Measurements from ENCODE around the gene LIM2.

LIM2 gene

DNA sequence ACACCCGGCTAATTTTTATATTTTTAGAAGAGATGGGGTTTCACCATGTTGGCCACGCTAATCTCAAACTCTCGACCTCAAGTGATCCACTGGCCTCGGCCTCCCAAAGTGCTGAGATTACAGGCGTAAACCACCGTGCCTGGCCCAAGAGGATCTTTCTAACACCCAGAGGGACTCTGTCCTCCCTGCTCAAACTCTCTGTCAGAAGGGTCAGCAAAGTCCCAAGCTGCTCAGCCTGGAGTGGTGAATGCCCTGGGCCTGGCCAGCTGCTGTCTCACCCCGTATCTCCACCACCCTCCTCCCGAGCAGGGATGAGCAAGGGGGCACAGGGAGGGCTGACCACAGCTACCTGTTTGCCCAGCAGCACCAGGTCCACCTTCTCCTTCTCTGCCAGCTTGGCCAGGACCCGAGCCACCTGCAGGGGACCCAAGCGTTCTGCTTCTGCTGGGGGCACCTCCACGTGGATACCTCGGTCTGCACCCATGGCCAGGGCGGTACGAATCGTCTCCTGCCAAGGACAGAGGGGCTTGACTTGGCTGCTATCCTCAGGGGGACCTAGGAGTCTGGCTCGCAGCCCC lies 34.9 kb downstream of the LIM2 start:
- no peak overlapping the region for H4K12ac ChIP-seq (ENCODE audit: low read depth, low read length)
- no peak for DNase-seq
- no CpG with 5 or more reads among the region's 16 CpGs for WGBS (ENCODE audit: extremely low coverage, insufficient coverage, insufficient read length)

DNA sequence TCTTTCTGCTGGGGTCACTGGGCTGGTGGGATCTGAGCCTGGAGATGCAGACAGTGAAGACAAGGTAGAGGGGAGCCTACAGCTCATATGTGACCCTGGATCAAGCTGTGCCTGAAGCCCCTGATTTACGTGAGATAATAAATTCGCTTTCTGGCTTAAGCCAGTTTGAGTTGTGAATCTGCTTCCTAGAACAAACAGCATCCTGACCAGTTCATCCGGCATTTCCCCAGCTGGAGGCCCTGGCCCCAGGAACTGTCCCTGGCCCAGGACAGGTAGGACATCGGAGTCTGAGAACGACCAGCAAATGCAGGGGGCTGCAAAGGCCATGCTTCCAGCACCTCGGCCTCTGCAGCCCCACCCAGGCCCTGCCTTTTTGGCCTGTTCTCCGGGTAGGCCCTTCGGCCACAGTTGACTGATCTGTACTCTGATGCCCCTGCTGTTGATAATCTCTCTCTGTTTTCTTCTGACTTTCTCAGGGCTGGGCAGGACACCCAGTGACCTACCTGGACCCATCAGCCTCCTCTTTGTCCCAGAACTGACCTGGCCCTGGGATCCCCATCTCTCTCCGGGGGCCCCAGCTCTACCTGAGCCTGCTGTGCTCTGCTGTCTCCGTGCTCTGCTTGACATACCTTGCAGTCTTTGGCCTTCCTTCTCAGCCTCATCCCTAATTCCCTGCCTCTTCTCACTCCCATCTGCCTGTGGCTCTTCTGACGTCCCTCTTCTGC lies 36.3 kb downstream of the LIM2 start:
- no peaks in the 10 kb centered on the region for H3K27me3 ChIP-seq (ENCODE audit: insufficient read depth, low read length)
- peaks cover 2% of the 10 kb centered on the region for H3K9me3 ChIP-seq (ENCODE audit: insufficient read depth, low read depth, low read length)
- no peak overlapping the region for H4K12ac ChIP-seq (ENCODE audit: low read depth, low read length)
- no peak overlapping the region for H3K18ac ChIP-seq (ENCODE audit: low read length)
- H3K4me3 ChIP-seq (ENCODE audit: low read depth, low read length), result no peak overlapping the region
- WGBS (ENCODE audit: extremely low coverage, insufficient coverage, insufficient read length), result no CpG with 5 or more reads among the region's 11 CpGs
- H3K79me2 ChIP-seq (ENCODE audit: control insufficient read depth, insufficient read depth, low read length, poor library complexity), result no peaks in the 10 kb centered on the region
- H3K36me3 ChIP-seq (ENCODE audit: control insufficient read depth in 1 of 2, insufficient read depth in 2 of 2, low read length in 2 of 2), result peaks cover 13 to 18% of the 10 kb centered on the region in 2 experiments
- H3K9ac ChIP-seq (ENCODE audit: low read length), result no peak overlapping the region
- H4K8ac ChIP-seq (ENCODE audit: low read depth, low read length), result no peak overlapping the region
- no peak overlapping the region for H2BK120ac ChIP-seq (ENCODE audit: insufficient read depth, low read length, poor library complexity)
- H4K91ac ChIP-seq (ENCODE audit: low read depth, low read length), result no peak overlapping the region
- H3K4me1 ChIP-seq (ENCODE audit: control insufficient read depth in 1 of 2, insufficient read depth in 2 of 2, low read length in 2 of 2), result peaks cover 5% of the 10 kb centered on the region in 2 experiments
- DNase-seq, result no peak
- H3K27ac ChIP-seq (ENCODE audit: low read depth, low read length), result no peak overlapping the region
- H3K4me2 ChIP-seq (ENCODE audit: low read length), result no peak overlapping the region
- no peak overlapping the region for H3K4ac ChIP-seq (ENCODE audit: low read depth, low read length)
- no peak overlapping the region for H2BK12ac ChIP-seq (ENCODE audit: low read length)
- no peak overlapping the region for H2AK5ac ChIP-seq (ENCODE audit: low read length)
- no peak overlapping the region for H3K14ac ChIP-seq (ENCODE audit: low read length)
- no peak overlapping the region for H2BK5ac ChIP-seq (ENCODE audit: low read depth, low read length, poor library complexity)
- no peak overlapping the region for H3K23ac ChIP-seq (ENCODE audit: low read length)
- H2AFZ ChIP-seq (ENCODE audit: insufficient read depth, low read length, poor library complexity), result no peak overlapping the region
- H3K79me1 ChIP-seq (ENCODE audit: low read length), result peaks cover 2% of the 10 kb centered on the region

More for the DNA sequence above, 34.9 kb downstream of the LIM2 start:
- Histone ChIP-seq H3K27ac (ENCODE audit: low read depth, low read length) (no peak overlapping the region), H3K9ac (ENCODE audit: low read length) (no peak overlapping the region), H3K18ac (ENCODE audit: low read length) (no peak overlapping the region), H3K4me3 (ENCODE audit: low read depth, low read length) (no peak overlapping the region), H3K4me2 (ENCODE audit: low read length) (no peak overlapping the region), H3K4me1 (ENCODE audit: control insufficient read depth in 1 of 2, insufficient read depth in 2 of 2, low read length in 2 of 2) (peaks cover 5% of the 10 kb centered on the region in 2 experiments), H3K27me3 (ENCODE audit: insufficient read depth, low read length) (no peaks in the 10 kb centered on the region), H2AFZ (ENCODE audit: insufficient read depth, low read length, poor library complexity) (no peak overlapping the region), H2AK5ac (ENCODE audit: low read length) (no peak overlapping the region), H2BK120ac (ENCODE audit: insufficient read depth, low read length, poor library complexity) (no peak overlapping the region), H3K9me3 (ENCODE audit: insufficient read depth, low read depth, low read length) (peaks cover 2% of the 10 kb centered on the region), H3K14ac (ENCODE audit: low read length) (no peak overlapping the region), H4K8ac (ENCODE audit: low read depth, low read length) (no peak overlapping the region), H3K36me3 (ENCODE audit: control insufficient read depth in 1 of 2, insufficient read depth in 2 of 2, low read length in 2 of 2) (peaks cover 8 to 12% of the 10 kb centered on the region in 2 experiments), H3K4ac (ENCODE audit: low read depth, low read length) (no peak overlapping the region), H3K23ac (ENCODE audit: low read length) (no peak overlapping the region), H2BK5ac (ENCODE audit: low read depth, low read length, poor library complexity) (no peak overlapping the region), H3K79me1 (ENCODE audit: low read length) (peaks cover 2% of the 10 kb centered on the region), H4K91ac (ENCODE audit: low read depth, low read length) (no peak overlapping the region), H3K79me2 (ENCODE audit: control insufficient read depth, insufficient read depth, low read length, poor library complexity) (no peaks in the 10 kb centered on the region), H2BK12ac (ENCODE audit: low read length) (no peak overlapping the region)

DNA sequence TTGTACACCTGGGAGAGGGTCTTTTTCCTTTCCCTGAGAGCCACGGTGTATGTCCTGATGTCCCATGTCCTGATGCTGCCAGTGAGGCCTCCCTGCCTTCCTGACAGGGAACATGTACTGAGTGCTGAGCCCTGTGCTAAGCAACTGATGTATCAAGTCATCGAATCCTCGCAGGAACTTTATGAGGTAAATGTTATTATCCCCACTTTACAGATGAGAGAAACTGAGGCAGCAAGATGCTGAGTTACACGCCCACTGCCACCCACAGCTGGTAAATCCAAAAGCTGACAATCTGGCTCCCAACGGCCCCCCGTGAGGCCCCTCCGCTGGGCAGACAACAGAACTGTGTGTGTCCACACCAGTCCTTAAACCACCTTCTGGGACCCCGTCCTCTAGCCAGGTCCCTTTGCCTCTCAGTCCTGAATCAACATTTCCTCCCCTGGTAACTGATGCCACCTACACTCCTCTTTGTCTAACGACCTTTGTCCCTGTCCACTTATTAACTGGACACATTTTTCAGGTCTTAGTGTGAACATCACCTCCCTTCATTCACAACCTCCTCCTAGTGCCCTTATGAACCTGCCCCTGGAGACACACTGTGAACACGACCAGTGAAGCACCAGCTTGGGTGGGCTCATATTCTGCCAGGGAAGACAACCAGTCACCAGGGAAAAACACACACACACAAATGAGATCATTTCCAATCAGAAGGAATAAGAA lies 40.4 kb downstream of the LIM2 start:
- no CpG with 5 or more reads among the region's 10 CpGs for WGBS (ENCODE audit: extremely low coverage, insufficient coverage, insufficient read length)
- H3K9me3 ChIP-seq (ENCODE audit: insufficient read depth, low read depth, low read length), result no peaks in the 10 kb centered on the region
- no peaks in the 10 kb centered on the region for H3K27me3 ChIP-seq (ENCODE audit: insufficient read depth, low read length)
- H3K18ac ChIP-seq (ENCODE audit: low read length), result no peak overlapping the region
- no peak overlapping the region for H3K23ac ChIP-seq (ENCODE audit: low read length)
- no peaks in the 10 kb centered on the region for H3K79me1 ChIP-seq (ENCODE audit: low read length)
- H2BK12ac ChIP-seq (ENCODE audit: low read length), result no peak overlapping the region
- no peak overlapping the region for H3K14ac ChIP-seq (ENCODE audit: low read length)
- H3K9ac ChIP-seq (ENCODE audit: low read length), result no peak overlapping the region
- H4K12ac ChIP-seq (ENCODE audit: low read depth, low read length), result no peak overlapping the region
- peaks cover 22 to 24% of the 10 kb centered on the region in 2 experiments for H3K36me3 ChIP-seq (ENCODE audit: control insufficient read depth in 1 of 2, insufficient read depth in 2 of 2, low read length in 2 of 2)
- H3K4me2 ChIP-seq (ENCODE audit: low read length), result no peak overlapping the region
- no peaks in the 10 kb centered on the region for H3K79me2 ChIP-seq (ENCODE audit: control insufficient read depth, insufficient read depth, low read length, poor library complexity)
- no peak overlapping the region for H3K27ac ChIP-seq (ENCODE audit: low read depth, low read length)
- no peak overlapping the region for H2AFZ ChIP-seq (ENCODE audit: insufficient read depth, low read length, poor library complexity)
- H2BK120ac ChIP-seq (ENCODE audit: insufficient read depth, low read length, poor library complexity), result no peak overlapping the region
- H3K4me1 ChIP-seq (ENCODE audit: control insufficient read depth in 1 of 2, insufficient read depth in 2 of 2, low read length in 2 of 2), result no peaks in the 10 kb centered on the region
- H3K4ac ChIP-seq (ENCODE audit: low read depth, low read length), result no peak overlapping the region
- no peak overlapping the region for H3K4me3 ChIP-seq (ENCODE audit: low read depth, low read length)
- DNase-seq, result no peak
- H2AK5ac ChIP-seq (ENCODE audit: low read length), result no peak overlapping the region
- no peak overlapping the region for H4K91ac ChIP-seq (ENCODE audit: low read depth, low read length)
- H4K8ac ChIP-seq (ENCODE audit: low read depth, low read length), result no peak overlapping the region
- no peak overlapping the region for H2BK5ac ChIP-seq (ENCODE audit: low read depth, low read length, poor library complexity)

DNA sequence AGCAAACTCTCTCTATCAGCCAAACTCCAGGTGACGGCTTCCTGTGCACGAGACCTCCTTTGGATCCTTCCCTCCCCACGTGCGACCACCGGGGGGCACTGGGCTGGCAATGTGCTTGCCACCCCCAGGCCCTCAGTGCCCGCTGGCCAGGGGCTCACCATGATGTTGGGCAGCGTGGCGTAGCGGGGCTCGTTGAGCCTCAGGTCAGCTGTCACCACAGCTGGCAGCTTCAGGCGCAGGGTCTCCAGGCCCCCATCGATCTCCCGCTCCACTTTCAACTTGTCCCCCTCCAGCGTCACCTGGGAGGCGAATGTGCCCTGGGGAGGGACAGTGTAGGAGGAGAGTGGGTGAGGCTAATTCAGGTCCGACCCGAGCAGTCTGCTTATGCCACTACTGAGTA lies 41.0 kb downstream of the LIM2 start:
- H3K4me3 ChIP-seq (ENCODE audit: low read depth, low read length), result no peak overlapping the region
- no peak overlapping the region for H3K23ac ChIP-seq (ENCODE audit: low read length)
- no peak overlapping the region for H4K12ac ChIP-seq (ENCODE audit: low read depth, low read length)
- H3K4ac ChIP-seq (ENCODE audit: low read depth, low read length), result no peak overlapping the region
- H3K18ac ChIP-seq (ENCODE audit: low read length), result no peak overlapping the region
- no peaks in the 10 kb centered on the region for H3K79me2 ChIP-seq (ENCODE audit: control insufficient read depth, insufficient read depth, low read length, poor library complexity)
- H2BK5ac ChIP-seq (ENCODE audit: low read depth, low read length, poor library complexity), result no peak overlapping the region
- no peak overlapping the region for H4K8ac ChIP-seq (ENCODE audit: low read depth, low read length)
- H3K9ac ChIP-seq (ENCODE audit: low read length), result no peak overlapping the region
- WGBS (ENCODE audit: extremely low coverage, insufficient coverage, insufficient read length), result no CpG with 5 or more reads among the region's 17 CpGs
- no peaks in the 10 kb centered on the region for H3K4me1 ChIP-seq (ENCODE audit: control insufficient read depth in 1 of 2, insufficient read depth in 2 of 2, low read length in 2 of 2)
- H2AFZ ChIP-seq (ENCODE audit: insufficient read depth, low read length, poor library complexity), result no peak overlapping the region
- H3K27ac ChIP-seq (ENCODE audit: low read depth, low read length), result no peak overlapping the region
- H2AK5ac ChIP-seq (ENCODE audit: low read length), result no peak overlapping the region
- no peak for DNase-seq
- H3K9me3 ChIP-seq (ENCODE audit: insufficient read depth, low read depth, low read length), result no peaks in the 10 kb centered on the region
- no peaks in the 10 kb centered on the region for H3K27me3 ChIP-seq (ENCODE audit: insufficient read depth, low read length)
- no peak overlapping the region for H3K4me2 ChIP-seq (ENCODE audit: low read length)
- no peaks in the 10 kb centered on the region for H3K79me1 ChIP-seq (ENCODE audit: low read length)
- H3K14ac ChIP-seq (ENCODE audit: low read length), result no peak overlapping the region
- no peak overlapping the region for H2BK120ac ChIP-seq (ENCODE audit: insufficient read depth, low read length, poor library complexity)
- peaks cover 22 to 24% of the 10 kb centered on the region in 2 experiments for H3K36me3 ChIP-seq (ENCODE audit: control insufficient read depth in 1 of 2, insufficient read depth in 2 of 2, low read length in 2 of 2)
- H4K91ac ChIP-seq (ENCODE audit: low read depth, low read length), result no peak overlapping the region
- no peak overlapping the region for H2BK12ac ChIP-seq (ENCODE audit: low read length)
